ENCODE measurements around the gene UBXN2A. TPM values are rescaled to one million over a fixed set of nuclear protein-coding genes. Genes with fewer than 3 reads are reported as not detected.
A peak's percentile ranks its signal among the peaks of the same experiment; 100 is the strongest.

Gene UBXN2A
- total RNA-seq, 6 experiments from 2014 or later, result 11.2 to 15.8 (median 13.6) TPM

DNA sequence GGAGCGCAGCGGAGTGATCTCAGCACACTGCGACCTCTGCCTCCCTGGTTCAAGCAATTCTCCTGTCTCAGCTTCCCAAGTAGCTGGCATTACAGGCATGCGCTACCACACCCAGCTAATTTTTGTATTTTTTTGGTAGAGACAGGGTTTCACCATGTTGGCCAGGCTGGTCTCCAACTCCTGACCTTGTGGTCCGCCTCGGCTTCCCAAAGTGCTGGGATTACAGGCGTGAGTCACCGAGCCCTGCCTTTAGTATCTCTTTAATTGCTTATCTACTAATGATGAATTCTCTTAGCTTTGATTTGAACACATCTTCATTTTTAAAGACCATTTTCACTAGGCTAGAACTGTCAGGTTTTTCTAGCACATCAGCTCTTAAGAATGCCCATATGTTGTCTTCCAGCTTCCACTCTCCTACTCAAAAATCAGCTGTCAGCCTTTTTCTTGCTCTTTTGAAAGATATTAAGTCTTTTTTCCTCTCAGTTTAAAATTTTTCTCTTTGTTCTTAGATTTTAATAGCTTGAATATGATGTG lies 53.5 kb downstream of the UBXN2A start:
- Mint-ChIP-seq H3K27ac (no peak overlapping the region), H3K4me1 (ENCODE audit: low read depth) (peaks cover 16% of the 10 kb centered on the region), H3K9me3 (no peaks in the 10 kb centered on the region), H3K27me3 (ENCODE audit: insufficient read depth) (no peaks in the 10 kb centered on the region), H3K4me3 (no peak overlapping the region), H3K36me3 (ENCODE audit: low read depth) (peaks cover 3% of the 10 kb centered on the region; the same call in 1 of the 2 replicates)
- DNase-seq, result no peak
- no peak for TF ChIP-seq CTCF (IDR thresholded peaks at IDR 0.05)

GRCh38 chr2:23994567-23994966 lies 54.3 kb downstream of the UBXN2A start:
- DNase-seq, result no peak
- H3K9me3 Mint-ChIP-seq, result no peaks in the 10 kb centered on the region
- TF ChIP-seq CTCF (IDR thresholded peaks at IDR 0.05), result no peak
- H3K27me3 Mint-ChIP-seq (ENCODE audit: insufficient read depth), result no peaks in the 10 kb centered on the region
- no peak overlapping the region for H3K27ac Mint-ChIP-seq
- no peak overlapping the region for H3K4me3 Mint-ChIP-seq
- H3K36me3 Mint-ChIP-seq (ENCODE audit: low read depth), result peaks cover 3% of the 10 kb centered on the region; the same call in 1 of the 2 replicates
- H3K4me1 Mint-ChIP-seq (ENCODE audit: low read depth), result peaks cover 16% of the 10 kb centered on the region

DNA sequence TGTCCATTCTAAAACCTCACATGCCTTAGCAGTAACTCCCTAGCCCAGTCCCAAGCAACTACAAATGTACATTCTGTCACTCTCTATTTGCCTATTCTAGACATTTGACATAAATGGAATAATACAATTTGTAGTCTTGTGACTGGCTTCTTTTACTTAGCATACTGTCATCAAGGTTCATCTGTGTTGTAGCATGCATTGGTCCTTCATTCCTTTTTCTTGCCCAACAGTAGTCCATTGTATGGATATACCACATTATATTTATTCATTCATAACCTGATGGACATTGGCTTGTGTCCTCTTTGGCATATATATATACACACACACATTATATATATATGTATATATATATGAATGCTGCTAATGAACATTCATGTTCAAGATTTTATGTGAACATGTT lies 67.4 kb downstream of the UBXN2A start:
- H3K27me3 Mint-ChIP-seq (ENCODE audit: insufficient read depth), result peaks cover 4% of the 10 kb centered on the region; the same call in 1 of the 2 replicates
- no peaks in the 10 kb centered on the region for H3K36me3 Mint-ChIP-seq (ENCODE audit: low read depth)
- H3K4me1 Mint-ChIP-seq (ENCODE audit: low read depth), result peaks cover 6% of the 10 kb centered on the region; the same call in 1 of the 2 replicates
- H3K4me3 Mint-ChIP-seq, result no peak overlapping the region
- no peaks in the 10 kb centered on the region for H3K9me3 Mint-ChIP-seq
- H3K27ac Mint-ChIP-seq, result no peak overlapping the region
- no peak for TF ChIP-seq CTCF (IDR thresholded peaks at IDR 0.05)
- DNase-seq, result no peak

DNA sequence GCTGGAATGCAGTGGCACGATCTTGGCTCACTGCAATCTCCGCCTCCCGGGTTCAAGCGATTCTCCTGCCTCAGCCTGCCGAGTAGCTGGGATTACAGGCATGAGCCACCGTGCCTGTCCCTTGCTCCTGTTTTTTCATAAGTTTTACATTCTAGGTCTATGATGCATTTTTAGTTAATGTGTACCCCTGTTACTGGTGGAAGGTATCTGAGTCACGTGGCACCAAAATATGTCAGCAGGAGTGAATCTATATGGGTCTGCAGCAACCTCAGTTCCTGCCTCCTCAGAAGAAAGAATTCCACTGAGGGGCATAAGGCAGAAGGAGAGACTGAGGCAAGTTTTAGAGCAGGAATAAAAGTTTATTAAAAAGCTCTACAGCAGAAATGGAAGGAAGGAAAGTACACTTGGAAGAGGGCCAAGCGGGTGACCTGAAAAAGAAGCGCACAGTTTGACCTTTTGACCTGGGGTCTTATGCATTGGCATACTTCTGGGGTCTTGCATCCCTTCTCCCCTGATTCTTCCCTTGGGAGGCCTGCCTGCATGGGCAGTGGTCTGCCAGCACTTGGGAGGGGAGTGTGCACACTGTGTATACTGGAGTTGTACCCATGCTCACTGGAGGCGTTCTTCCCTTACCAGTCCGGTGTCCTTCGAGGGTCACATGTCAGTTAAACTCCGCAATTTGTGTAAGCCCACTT lies 68.6 kb downstream of the UBXN2A start:
- Mint-ChIP-seq H3K4me3 (no peak overlapping the region), H3K27ac (no peak overlapping the region), H3K36me3 (ENCODE audit: low read depth) (no peaks in the 10 kb centered on the region; the same call in 1 of the 2 replicates), H3K4me1 (ENCODE audit: low read depth) (peaks cover 6% of the 10 kb centered on the region; the same call in 1 of the 2 replicates), H3K9me3 (no peaks in the 10 kb centered on the region), H3K27me3 (ENCODE audit: insufficient read depth) (peaks cover 4% of the 10 kb centered on the region; the same call in 1 of the 2 replicates)
- no peak for DNase-seq
- no peak for TF ChIP-seq CTCF (IDR thresholded peaks at IDR 0.05)

DNA sequence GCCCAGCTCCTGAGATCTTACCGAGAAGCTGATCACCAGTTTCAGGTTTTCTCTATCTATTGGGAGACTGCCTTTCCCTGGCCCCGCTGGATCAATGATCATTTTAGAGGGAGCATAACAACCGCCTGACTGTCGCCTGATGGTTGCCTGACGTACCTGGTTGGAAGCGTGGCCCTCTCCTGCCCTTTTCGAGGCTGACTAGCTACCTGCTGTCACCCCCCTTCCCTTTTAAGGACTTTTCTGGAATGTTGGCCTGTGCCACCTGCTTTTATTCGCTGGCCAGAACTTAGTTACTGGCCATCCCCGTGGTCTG lies 69.1 kb downstream of the UBXN2A start:
- Mint-ChIP-seq H3K36me3 (ENCODE audit: low read depth) (no peaks in the 10 kb centered on the region; the same call in 1 of the 2 replicates), H3K4me1 (ENCODE audit: low read depth) (peaks cover 7% of the 10 kb centered on the region), H3K27ac (no peak overlapping the region), H3K27me3 (ENCODE audit: insufficient read depth) (peaks cover 4% of the 10 kb centered on the region; the same call in 1 of the 2 replicates), H3K4me3 (peak overlapping the region; percentile 34; the same call in 1 of the 2 replicates), H3K9me3 (no peaks in the 10 kb centered on the region)
- no peak for DNase-seq
- TF ChIP-seq CTCF (IDR thresholded peaks at IDR 0.05), result no peak
